ENCODE results near the gene PDLIM7. TPM values are rescaled to one million over a fixed set of nuclear protein-coding genes. Genes with fewer than 3 reads are reported as not detected.

PDLIM7 gene
- total and polyA plus RNA-seq, 2 experiments from 2014 or later = 94.7 to 128 TPM

DNA sequence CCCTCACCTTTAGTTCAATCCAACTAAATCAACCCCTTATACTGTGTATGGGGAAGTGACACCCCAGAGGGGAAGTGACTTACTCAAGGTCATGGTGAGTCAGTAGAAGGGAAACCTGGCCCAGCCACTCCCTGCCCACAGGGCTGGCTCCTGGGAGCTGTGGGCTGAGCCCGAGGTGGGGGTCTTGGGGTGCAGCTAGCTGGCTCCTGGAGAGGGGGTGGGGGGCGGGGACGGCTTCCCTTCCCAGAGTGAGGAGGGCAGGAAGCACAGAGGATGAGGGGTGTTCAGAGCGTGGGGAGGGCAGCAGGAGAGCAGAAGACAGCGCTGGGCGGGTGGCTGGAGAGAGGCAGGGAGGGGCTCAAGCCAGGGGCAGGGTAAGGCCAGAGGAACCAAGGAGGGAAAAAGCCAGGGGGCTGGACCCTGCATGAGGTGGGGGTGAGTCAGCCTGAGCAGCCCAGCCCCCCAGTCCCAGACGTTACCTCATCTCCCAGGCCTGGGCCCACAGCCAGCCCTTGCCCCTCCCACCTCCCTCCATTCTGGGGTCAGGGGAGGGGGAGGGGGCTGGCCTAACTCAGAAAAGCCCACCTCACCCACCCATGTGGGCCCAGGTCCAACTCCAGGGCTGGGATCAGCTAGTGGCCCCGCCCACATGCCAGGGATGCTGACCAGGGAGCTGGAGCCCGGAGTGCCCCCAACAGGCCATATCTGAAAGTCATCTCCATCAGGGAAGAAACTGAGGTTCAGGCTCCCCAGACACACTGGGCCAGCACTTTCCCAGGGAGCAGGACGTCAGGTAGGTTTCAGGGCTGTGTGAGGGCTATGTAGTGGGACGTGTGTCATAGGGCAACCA, 2.8 kb downstream of the PDLIM7 start:
- DNase-seq (ENCODE audit: low spot score) (peak; percentile 78), ATAC-seq (peak; percentile 0)
- TF ChIP-seq, protein P1, sequence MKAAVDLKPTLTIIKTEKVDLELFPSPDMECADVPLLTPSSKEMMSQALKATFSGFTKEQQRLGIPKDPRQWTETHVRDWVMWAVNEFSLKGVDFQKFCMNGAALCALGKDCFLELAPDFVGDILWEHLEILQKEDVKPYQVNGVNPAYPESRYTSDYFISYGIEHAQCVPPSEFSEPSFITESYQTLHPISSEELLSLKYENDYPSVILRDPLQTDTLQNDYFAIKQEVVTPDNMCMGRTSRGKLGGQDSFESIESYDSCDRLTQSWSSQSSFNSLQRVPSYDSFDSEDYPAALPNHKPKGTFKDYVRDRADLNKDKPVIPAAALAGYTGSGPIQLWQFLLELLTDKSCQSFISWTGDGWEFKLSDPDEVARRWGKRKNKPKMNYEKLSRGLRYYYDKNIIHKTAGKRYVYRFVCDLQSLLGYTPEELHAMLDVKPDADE (IDR thresholded peaks at IDR 0.05) = no peak
- TF ChIP-seq POLR2AphosphoS5 (IDR thresholded peaks at IDR 0.05; ENCODE audit: low read depth) = peak; percentile 7; the same call in 1 of the 2 replicates
- TF ChIP-seq ZNF114 (CRISPR knock-in tag; IDR thresholded peaks at IDR 0.05) = no peak
- TF ChIP-seq EZH2phosphoT487 (IDR thresholded peaks at IDR 0.05; ENCODE audit: unreplicated experiment) = no peak
- TF ChIP-seq, protein P2, sequence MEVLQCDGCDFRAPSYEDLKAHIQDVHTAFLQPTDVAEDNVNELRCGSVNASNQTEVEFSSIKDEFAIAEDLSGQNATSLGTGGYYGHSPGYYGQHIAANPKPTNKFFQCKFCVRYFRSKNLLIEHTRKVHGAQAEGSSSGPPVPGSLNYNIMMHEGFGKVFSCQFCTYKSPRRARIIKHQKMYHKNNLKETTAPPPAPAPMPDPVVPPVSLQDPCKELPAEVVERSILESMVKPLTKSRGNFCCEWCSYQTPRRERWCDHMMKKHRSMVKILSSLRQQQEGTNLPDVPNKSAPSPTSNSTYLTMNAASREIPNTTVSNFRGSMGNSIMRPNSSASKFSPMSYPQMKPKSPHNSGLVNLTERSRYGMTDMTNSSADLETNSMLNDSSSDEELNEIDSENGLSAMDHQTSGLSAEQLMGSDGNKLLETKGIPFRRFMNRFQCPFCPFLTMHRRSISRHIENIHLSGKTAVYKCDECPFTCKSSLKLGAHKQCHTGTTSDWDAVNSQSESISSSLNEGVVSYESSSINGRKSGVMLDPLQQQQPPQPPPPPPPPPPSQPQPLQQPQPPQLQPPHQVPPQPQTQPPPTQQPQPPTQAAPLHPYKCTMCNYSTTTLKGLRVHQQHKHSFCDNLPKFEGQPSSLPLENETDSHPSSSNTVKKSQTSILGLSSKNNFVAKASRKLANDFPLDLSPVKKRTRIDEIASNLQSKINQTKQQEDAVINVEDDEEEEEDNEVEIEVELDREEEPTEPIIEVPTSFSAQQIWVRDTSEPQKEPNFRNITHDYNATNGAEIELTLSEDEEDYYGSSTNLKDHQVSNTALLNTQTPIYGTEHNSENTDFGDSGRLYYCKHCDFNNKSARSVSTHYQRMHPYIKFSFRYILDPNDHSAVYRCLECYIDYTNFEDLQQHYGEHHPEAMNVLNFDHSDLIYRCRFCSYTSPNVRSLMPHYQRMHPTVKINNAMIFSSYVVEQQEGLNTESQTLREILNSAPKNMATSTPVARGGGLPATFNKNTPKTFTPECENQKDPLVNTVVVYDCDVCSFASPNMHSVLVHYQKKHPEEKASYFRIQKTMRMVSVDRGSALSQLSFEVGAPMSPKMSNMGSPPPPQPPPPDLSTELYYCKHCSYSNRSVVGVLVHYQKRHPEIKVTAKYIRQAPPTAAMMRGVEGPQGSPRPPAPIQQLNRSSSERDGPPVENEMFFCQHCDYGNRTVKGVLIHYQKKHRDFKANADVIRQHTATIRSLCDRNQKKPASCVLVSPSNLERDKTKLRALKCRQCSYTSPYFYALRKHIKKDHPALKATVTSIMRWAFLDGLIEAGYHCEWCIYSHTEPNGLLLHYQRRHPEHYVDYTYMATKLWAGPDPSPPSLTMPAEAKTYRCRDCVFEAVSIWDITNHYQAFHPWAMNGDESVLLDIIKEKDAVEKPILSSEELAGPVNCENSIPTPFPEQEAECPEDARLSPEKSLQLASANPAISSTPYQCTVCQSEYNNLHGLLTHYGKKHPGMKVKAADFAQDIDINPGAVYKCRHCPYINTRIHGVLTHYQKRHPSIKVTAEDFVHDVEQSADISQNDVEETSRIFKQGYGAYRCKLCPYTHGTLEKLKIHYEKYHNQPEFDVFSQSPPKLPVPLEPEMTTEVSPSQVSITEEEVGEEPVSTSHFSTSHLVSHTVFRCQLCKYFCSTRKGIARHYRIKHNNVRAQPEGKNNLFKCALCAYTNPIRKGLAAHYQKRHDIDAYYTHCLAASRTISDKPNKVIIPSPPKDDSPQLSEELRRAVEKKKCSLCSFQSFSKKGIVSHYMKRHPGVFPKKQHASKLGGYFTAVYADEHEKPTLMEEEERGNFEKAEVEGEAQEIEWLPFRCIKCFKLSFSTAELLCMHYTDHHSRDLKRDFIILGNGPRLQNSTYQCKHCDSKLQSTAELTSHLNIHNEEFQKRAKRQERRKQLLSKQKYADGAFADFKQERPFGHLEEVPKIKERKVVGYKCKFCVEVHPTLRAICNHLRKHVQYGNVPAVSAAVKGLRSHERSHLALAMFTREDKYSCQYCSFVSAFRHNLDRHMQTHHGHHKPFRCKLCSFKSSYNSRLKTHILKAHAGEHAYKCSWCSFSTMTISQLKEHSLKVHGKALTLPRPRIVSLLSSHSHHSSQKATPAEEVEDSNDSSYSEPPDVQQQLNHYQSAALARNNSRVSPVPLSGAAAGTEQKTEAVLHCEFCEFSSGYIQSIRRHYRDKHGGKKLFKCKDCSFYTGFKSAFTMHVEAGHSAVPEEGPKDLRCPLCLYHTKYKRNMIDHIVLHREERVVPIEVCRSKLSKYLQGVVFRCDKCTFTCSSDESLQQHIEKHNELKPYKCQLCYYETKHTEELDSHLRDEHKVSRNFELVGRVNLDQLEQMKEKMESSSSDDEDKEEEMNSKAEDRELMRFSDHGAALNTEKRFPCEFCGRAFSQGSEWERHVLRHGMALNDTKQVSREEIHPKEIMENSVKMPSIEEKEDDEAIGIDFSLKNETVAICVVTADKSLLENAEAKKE (CRISPR knock-in tag; IDR thresholded peaks at IDR 0.05) = no peak
- TF ChIP-seq, protein P3, sequence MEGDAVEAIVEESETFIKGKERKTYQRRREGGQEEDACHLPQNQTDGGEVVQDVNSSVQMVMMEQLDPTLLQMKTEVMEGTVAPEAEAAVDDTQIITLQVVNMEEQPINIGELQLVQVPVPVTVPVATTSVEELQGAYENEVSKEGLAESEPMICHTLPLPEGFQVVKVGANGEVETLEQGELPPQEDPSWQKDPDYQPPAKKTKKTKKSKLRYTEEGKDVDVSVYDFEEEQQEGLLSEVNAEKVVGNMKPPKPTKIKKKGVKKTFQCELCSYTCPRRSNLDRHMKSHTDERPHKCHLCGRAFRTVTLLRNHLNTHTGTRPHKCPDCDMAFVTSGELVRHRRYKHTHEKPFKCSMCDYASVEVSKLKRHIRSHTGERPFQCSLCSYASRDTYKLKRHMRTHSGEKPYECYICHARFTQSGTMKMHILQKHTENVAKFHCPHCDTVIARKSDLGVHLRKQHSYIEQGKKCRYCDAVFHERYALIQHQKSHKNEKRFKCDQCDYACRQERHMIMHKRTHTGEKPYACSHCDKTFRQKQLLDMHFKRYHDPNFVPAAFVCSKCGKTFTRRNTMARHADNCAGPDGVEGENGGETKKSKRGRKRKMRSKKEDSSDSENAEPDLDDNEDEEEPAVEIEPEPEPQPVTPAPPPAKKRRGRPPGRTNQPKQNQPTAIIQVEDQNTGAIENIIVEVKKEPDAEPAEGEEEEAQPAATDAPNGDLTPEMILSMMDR (conservative IDR thresholded peaks at IDR 0.05; ENCODE audit: low read depth in 2 of 2) = peak; percentile 31 to 62
- Histone ChIP-seq H3K9me2 (ENCODE audit: insufficient read depth) (no peaks in the 10 kb centered on the region), H3K27me3 (ENCODE audit: insufficient read depth) (peaks cover 14% of the 10 kb centered on the region), H3F3A (replicated peaks; ENCODE audit: low read depth) (peaks cover 37% of the 10 kb centered on the region; the same call in 1 of the 2 replicates), H3K36me3 (ENCODE audit: insufficient read depth) (no peaks in the 10 kb centered on the region; the same call in 1 of the 2 replicates), H3K4me3 (peak overlapping the region; percentile 83; the same call in 1 of the 2 replicates), H4K20me1 (replicated peaks; ENCODE audit: insufficient read depth) (no peaks in the 10 kb centered on the region; the same call in none of the 2 replicates), H2AFZ (no peak overlapping the region), H3K4me2 (peak overlapping the region; percentile 99; the same call in 1 of the 2 replicates), H3K4me1 (ENCODE audit: insufficient read depth) (peaks cover 39% of the 10 kb centered on the region), H3K27ac (ENCODE audit: low read depth) (peak overlapping the region; percentile 98), H3K79me2 (replicated peaks; ENCODE audit: insufficient read depth) (peaks cover 20% of the 10 kb centered on the region)
- peak overlapping the region; percentile 84 for H3K27ac Mint-ChIP-seq
- H3K4me3 Mint-ChIP-seq = peak overlapping the region; percentile 45; the same call in 1 of the 3 replicates
- H3K9me3 Mint-ChIP-seq = peaks cover 2% of the 10 kb centered on the region; the same call in 1 of the 3 replicates
- peaks cover 36% of the 10 kb centered on the region for H3K36me3 Mint-ChIP-seq (ENCODE audit: low read depth)
- peaks cover 46% of the 10 kb centered on the region for H3K4me1 Mint-ChIP-seq
- peaks cover 42% of the 10 kb centered on the region for H3K27me3 Mint-ChIP-seq (ENCODE audit: insufficient read depth, low read depth, poor library complexity)
